HUES6 (cell line): Measurements from ENCODE around the gene SQOR.

ENCODE experiments used
- H3K27ac ChIP-seq: 2 replicates; pipeline ENCODE4 v1.7.0; 2013; ENCODE audit warnings: low read depth, mild to moderate bottlenecking, low read length, inconsistent platforms
- H3K27me3 ChIP-seq: 2 replicates; pipeline ENCODE4 v1.6.1; 2013; ENCODE audit warnings: low read length; ENCODE audit not compliant: control insufficient read depth, insufficient read depth
- H3K36me3 ChIP-seq: 2 replicates; pipeline ENCODE4 v1.6.1; 2013; ENCODE audit warnings: low read length; ENCODE audit not compliant: control insufficient read depth, insufficient read depth
- H3K4me1 ChIP-seq: 2 replicates; pipeline ENCODE4 v1.6.1; 2013; ENCODE audit warnings: low read length; ENCODE audit not compliant: control insufficient read depth, insufficient read depth
- H3K4me3 ChIP-seq: 2 replicates; pipeline ENCODE4 v1.5.1; 2013; ENCODE audit warnings: low read depth, low read length
- H3K9ac ChIP-seq: one replicate; pipeline ENCODE4 v1.6.1; 2013; ENCODE audit warnings: mild to moderate bottlenecking, low read length
- H3K9me3 ChIP-seq: 2 replicates; pipeline ENCODE4 v1.6.1; 2013; ENCODE audit warnings: low read depth, low read length; ENCODE audit not compliant: control insufficient read depth, insufficient read depth

SQOR gene

GRCh38 chr15:45662375-45662774, 27.5 kb downstream of the SQOR start:
- Histone ChIP-seq H3K27ac (no peak overlapping the region), H3K9me3 (no peaks in the 10 kb centered on the region), H3K36me3 (no peaks in the 10 kb centered on the region), H3K27me3 (no peaks in the 10 kb centered on the region), H3K9ac (no peak overlapping the region), H3K4me1 (peaks cover 2% of the 10 kb centered on the region; the same call in 1 of the 2 replicates), H3K4me3 (no peak overlapping the region)

GRCh38 chr15:45664451-45664850, 29.6 kb downstream of the SQOR start:
- H3K27ac ChIP-seq, result no peak overlapping the region
- no peak overlapping the region for H3K4me3 ChIP-seq
- peaks cover 2% of the 10 kb centered on the region; the same call in 1 of the 2 replicates for H3K4me1 ChIP-seq

GRCh38 chr15:45665261-45665660, 30.4 kb downstream of the SQOR start:
- H3K9ac ChIP-seq, result no peak overlapping the region
- H3K27me3 ChIP-seq, result no peaks in the 10 kb centered on the region
- no peak overlapping the region for H3K4me3 ChIP-seq
- H3K9me3 ChIP-seq, result no peaks in the 10 kb centered on the region
- peaks cover 2% of the 10 kb centered on the region; the same call in 1 of the 2 replicates for H3K4me1 ChIP-seq
- no peaks in the 10 kb centered on the region for H3K36me3 ChIP-seq
- no peak overlapping the region for H3K27ac ChIP-seq

More at GRCh38 chr15:45664451-45664850, 29.6 kb downstream of the SQOR start:
- H3K27me3 ChIP-seq, result no peaks in the 10 kb centered on the region
- no peaks in the 10 kb centered on the region for H3K9me3 ChIP-seq
- no peaks in the 10 kb centered on the region for H3K36me3 ChIP-seq
- H3K9ac ChIP-seq, result no peak overlapping the region

GRCh38 chr15:45666119-45666875, 31.5 kb downstream of the SQOR start:
- H3K4me3 ChIP-seq, result no peak overlapping the region
- no peak overlapping the region for H3K27ac ChIP-seq
- H3K36me3 ChIP-seq, result no peaks in the 10 kb centered on the region
- peaks cover 2% of the 10 kb centered on the region; the same call in 1 of the 2 replicates for H3K4me1 ChIP-seq
- no peak overlapping the region for H3K9ac ChIP-seq
- no peaks in the 10 kb centered on the region for H3K9me3 ChIP-seq
- no peaks in the 10 kb centered on the region for H3K27me3 ChIP-seq

GRCh38 chr15:45667002-45667401, 32.2 kb downstream of the SQOR start:
- Histone ChIP-seq H3K9me3 (no peaks in the 10 kb centered on the region), H3K4me1 (peaks cover 2% of the 10 kb centered on the region; the same call in 1 of the 2 replicates), H3K27me3 (no peaks in the 10 kb centered on the region), H3K27ac (no peak overlapping the region), H3K4me3 (no peak overlapping the region), H3K9ac (no peak overlapping the region), H3K36me3 (no peaks in the 10 kb centered on the region)

- no peaks in the 10 kb centered on the region for H3K36me3 ChIP-seq
- H3K4me1 ChIP-seq, result no peaks in the 10 kb centered on the region
- H3K9ac ChIP-seq, result no peak overlapping the region
- no peak overlapping the region for H3K27ac ChIP-seq
- no peaks in the 10 kb centered on the region for H3K27me3 ChIP-seq
- no peak overlapping the region for H3K4me3 ChIP-seq
- no peaks in the 10 kb centered on the region for H3K9me3 ChIP-seq
Measured at GRCh38 chr15:45668386-45668785, 33.6 kb downstream of the SQOR start.

- Histone ChIP-seq H3K9me3 (no peaks in the 10 kb centered on the region), H3K4me3 (no peak overlapping the region), H3K27ac (no peak overlapping the region), H3K27me3 (no peaks in the 10 kb centered on the region), H3K4me1 (no peaks in the 10 kb centered on the region), H3K36me3 (no peaks in the 10 kb centered on the region), H3K9ac (no peak overlapping the region)
Measured at GRCh38 chr15:45669422-45669821, 34.6 kb downstream of the SQOR start.

- H3K4me1 ChIP-seq, result no peaks in the 10 kb centered on the region
- H3K4me3 ChIP-seq, result no peak overlapping the region
- H3K9me3 ChIP-seq, result no peaks in the 10 kb centered on the region
- H3K36me3 ChIP-seq, result no peaks in the 10 kb centered on the region
- H3K27ac ChIP-seq, result no peak overlapping the region
- no peaks in the 10 kb centered on the region for H3K27me3 ChIP-seq
- no peak overlapping the region for H3K9ac ChIP-seq
Measured at GRCh38 chr15:45670091-45670490, 35.3 kb downstream of the SQOR start.

- no peaks in the 10 kb centered on the region for H3K9me3 ChIP-seq
- no peaks in the 10 kb centered on the region for H3K36me3 ChIP-seq
- no peaks in the 10 kb centered on the region for H3K27me3 ChIP-seq
- no peak overlapping the region for H3K4me3 ChIP-seq
- H3K27ac ChIP-seq, result no peak overlapping the region
- H3K4me1 ChIP-seq, result no peaks in the 10 kb centered on the region
- no peak overlapping the region for H3K9ac ChIP-seq
Measured at GRCh38 chr15:45670511-45670910, 35.7 kb downstream of the SQOR start.

GRCh38 chr15:45674677-45675076, 39.8 kb downstream of the SQOR start:
- no peaks in the 10 kb centered on the region for H3K4me1 ChIP-seq
- H3K9me3 ChIP-seq, result no peaks in the 10 kb centered on the region
- no peak overlapping the region for H3K4me3 ChIP-seq
- no peaks in the 10 kb centered on the region for H3K36me3 ChIP-seq
- no peak overlapping the region for H3K27ac ChIP-seq
- H3K9ac ChIP-seq, result no peak overlapping the region
- H3K27me3 ChIP-seq, result no peaks in the 10 kb centered on the region

GRCh38 chr15:45677797-45678196, 43.0 kb downstream of the SQOR start:
- H3K27ac ChIP-seq, result no peak overlapping the region
- no peak overlapping the region for H3K4me3 ChIP-seq
- no peaks in the 10 kb centered on the region for H3K36me3 ChIP-seq
- H3K4me1 ChIP-seq, result no peaks in the 10 kb centered on the region
- no peaks in the 10 kb centered on the region for H3K27me3 ChIP-seq
- no peaks in the 10 kb centered on the region for H3K9me3 ChIP-seq
- H3K9ac ChIP-seq, result no peak overlapping the region
